Neural cell (in vitro differentiated cells): ENCODE data around the gene GLRX5. TPM values are rescaled to one million over a fixed set of nuclear protein-coding genes. Genes with fewer than 3 reads are reported as not detected.

Source experiments
- H2AFZ ChIP-seq: fragments of 200-600, 300-800 bp; sonication (generic), shearing (Covaris generic); 2 replicates; pipeline ENCODE4 v1.6.0; 2014; ENCODE audit warnings: low read depth, mild to moderate bottlenecking, antibody characterized with exemption, low read length, moderate library complexity
- H3F3A ChIP-seq: fragments of 200-600 bp; shearing (Covaris generic); 2 replicates; pipeline ENCODE4 v1.6.1; 2016; ENCODE audit warnings: mild to moderate bottlenecking, moderate library complexity, mixed read lengths, antibody characterized with exemption, low read length; ENCODE audit not compliant: insufficient read depth, poor library complexity, severe bottlenecking
- H3K27ac ChIP-seq: fragments of 200-600, 300-800 bp; sonication (generic), shearing (Covaris generic); 2 replicates; pipeline ENCODE4 v1.5.1; 2014; ENCODE audit warnings: mild to moderate bottlenecking, low read length, moderate library complexity
- H3K27me3 ChIP-seq: fragments of 300-800, 200-600 bp; sonication (generic), shearing (Covaris generic); 2 replicates; pipeline ENCODE4 v1.6.0; 2014; ENCODE audit warnings: mild to moderate bottlenecking, low read depth, low read length, moderate library complexity; ENCODE audit not compliant: insufficient read depth
- H3K36me3 ChIP-seq: fragments of 300-800, 200-600 bp; sonication (generic), shearing (Covaris generic); 2 replicates; pipeline ENCODE4 v1.5.1; 2014; ENCODE audit warnings: mild to moderate bottlenecking, antibody characterized with exemption, low read length, moderate library complexity; ENCODE audit not compliant: insufficient read depth
- H3K4me2 ChIP-seq: fragments of 300-800, 200-600 bp; sonication (generic), shearing (Covaris generic); 2 replicates; pipeline ENCODE4 v1.6.0; 2014; ENCODE audit warnings: mild to moderate bottlenecking, low read length
- H3K4me3 ChIP-seq: fragments of 300-800, 200-600 bp; sonication (generic), shearing (Covaris generic); 2 replicates; pipeline ENCODE4 v1.5.1; 2014; ENCODE audit warnings: mild to moderate bottlenecking, low read length, moderate library complexity
- H3K79me2 ChIP-seq: fragments of 200-600 bp; shearing (Covaris generic); replicated peaks from 2 replicates; pipeline ENCODE4 v1.6.0; 2014; ENCODE audit warnings: mild to moderate bottlenecking, low read length, moderate library complexity; ENCODE audit not compliant: insufficient read depth
- H3K9ac ChIP-seq: fragments of 300-800, 200-600 bp; sonication (generic), shearing (Covaris generic); 2 replicates; pipeline ENCODE4 v1.6.1; 2016; ENCODE audit warnings: mild to moderate bottlenecking, low read length, mixed read lengths
- H3K9me2 ChIP-seq: fragments of 200-600 bp; shearing (Covaris generic); 2 replicates; pipeline ENCODE4 v1.6.1; 2016; ENCODE audit warnings: mild to moderate bottlenecking, low read length, mixed read lengths; ENCODE audit not compliant: insufficient read depth
- H3K9me3 ChIP-seq: fragments of 200-600, 300-800 bp; sonication (generic), shearing (Covaris generic); 2 replicates; pipeline ENCODE4 v1.6.1; 2016; ENCODE audit warnings: mild to moderate bottlenecking, mixed run types, low read length, moderate library complexity, mixed read lengths
- H4K20me1 ChIP-seq: fragments of 200-600 bp; shearing (Covaris generic); 2 replicates; pipeline ENCODE4 v1.6.1; 2016; ENCODE audit warnings: mild to moderate bottlenecking, mixed run types; ENCODE audit not compliant: insufficient read depth
- CTCF ChIP-seq: fragments of 450-650 bp; IDR thresholded peaks from 2 replicates; pipeline ENCODE4 v1.5.1; 2014; ENCODE audit warnings: antibody characterized with exemption, mild to moderate bottlenecking, moderate library complexity; ENCODE audit not compliant: poor library complexity, severe bottlenecking
- EP300 ChIP-seq: fragments of 450-650 bp; conservative IDR thresholded peaks from 2 replicates; pipeline ENCODE4 v1.6.1; 2014; ENCODE audit warnings: antibody characterized with exemption, mild to moderate bottlenecking, moderate library complexity; ENCODE audit not compliant: poor library complexity, severe bottlenecking
- EZH2 ChIP-seq: fragments of 200-600, 300-800 bp; shearing (Covaris generic), sonication (generic); IDR thresholded peaks from 2 replicates; pipeline ENCODE4 v1.6.1; 2014; ENCODE audit warnings: antibody characterized with exemption, low read length, borderline replicate concordance, mild to moderate bottlenecking; ENCODE audit not compliant: insufficient read depth, poor library complexity, severe bottlenecking
- MXI1 ChIP-seq: fragments of 450-650 bp; conservative IDR thresholded peaks from 2 replicates; pipeline ENCODE4 v1.6.1; 2014; ENCODE audit warnings: antibody characterized with exemption, mild to moderate bottlenecking; ENCODE audit not compliant: poor library complexity, severe bottlenecking
- POLR2AphosphoS5 ChIP-seq: IDR thresholded peaks from 2 replicates; pipeline ENCODE4 v1.6.1; 2012
- RAD21 ChIP-seq: fragments of 450-650 bp; conservative IDR thresholded peaks from 2 replicates; pipeline ENCODE4 v1.6.1; 2014; ENCODE audit warnings: antibody characterized with exemption, mild to moderate bottlenecking, moderate library complexity
- REST ChIP-seq: IDR thresholded peaks from 2 replicates; pipeline ENCODE4 v1.6.1; 2012; ENCODE audit warnings: borderline replicate concordance
- SMC3 ChIP-seq: fragments of 450-650 bp; conservative IDR thresholded peaks from 2 replicates; pipeline ENCODE4 v1.6.1; 2014; ENCODE audit warnings: antibody characterized with exemption, mild to moderate bottlenecking, moderate library complexity; ENCODE audit not compliant: poor library complexity
- TAF1 ChIP-seq: IDR thresholded peaks from 2 replicates; pipeline ENCODE4 v1.6.1; 2012; ENCODE audit warnings: low read depth
- polyA plus RNA-seq: library from polyadenylated mRNA; depleted of rRNA; stranded (reverse); fragments of >200 nt; gene quantifications from 2 replicates; pipeline ENCODE4 v1.2.3, GENCODE V29; 2014

Gene GLRX5
- polyA plus RNA-seq, 1 donor from 2014 or later = 81.0 TPM

GRCh38 chr14:95491936-95492608, 42.8 kb upstream of the GLRX5 start:
- Histone ChIP-seq H3K4me2 (no peak overlapping the region), H4K20me1 (no peaks in the 10 kb centered on the region), H3K9me3 (no peaks in the 10 kb centered on the region), H3K79me2 (no peaks in the 10 kb centered on the region), H3F3A (no peaks in the 10 kb centered on the region), H3K27me3 (no peaks in the 10 kb centered on the region), H3K9ac (no peak overlapping the region), H3K27ac (no peak overlapping the region), H3K4me3 (no peak overlapping the region), H3K36me3 (no peaks in the 10 kb centered on the region), H2AFZ (no peak overlapping the region), H3K9me2 (no peaks in the 10 kb centered on the region)
- TF ChIP-seq REST = no peak
- TF ChIP-seq MXI1 = no peak
- TF ChIP-seq EZH2 = no peak
- no peak for TF ChIP-seq EP300
- TF ChIP-seq SMC3 = no peak
- no peak for TF ChIP-seq TAF1
- TF ChIP-seq CTCF = no peak
- TF ChIP-seq RAD21 = no peak
- TF ChIP-seq POLR2AphosphoS5 = no peak

- Histone ChIP-seq H3K9me2 (no peaks in the 10 kb centered on the region), H3K27ac (no peak overlapping the region), H3K79me2 (no peaks in the 10 kb centered on the region), H2AFZ (no peak overlapping the region), H3K4me3 (no peak overlapping the region), H3K4me2 (no peak overlapping the region), H3K9ac (no peak overlapping the region), H3K9me3 (no peaks in the 10 kb centered on the region), H3K27me3 (no peaks in the 10 kb centered on the region), H3F3A (no peaks in the 10 kb centered on the region), H3K36me3 (no peaks in the 10 kb centered on the region), H4K20me1 (no peaks in the 10 kb centered on the region)
- TF ChIP-seq REST = no peak
- TF ChIP-seq EP300 = no peak
- TF ChIP-seq CTCF = no peak
- TF ChIP-seq SMC3 = no peak
- TF ChIP-seq MXI1 = no peak
- no peak for TF ChIP-seq RAD21
- TF ChIP-seq EZH2 = no peak
- no peak for TF ChIP-seq POLR2AphosphoS5
- TF ChIP-seq TAF1 = no peak
Observed at GRCh38 chr14:95493503-95493902, 41.3 kb upstream of the GLRX5 start.
